Measurements from ENCODE around the gene GOLGA8G. TPM values are rescaled to one million over a fixed set of nuclear protein-coding genes. Genes with fewer than 3 reads are reported as not detected.
"Not testable (repeated sequence)": the region's sequence is repeated elsewhere in the genome, so short reads cannot be mapped to it uniquely, and the experiment has no call there.

The GOLGA8G gene, protein sequence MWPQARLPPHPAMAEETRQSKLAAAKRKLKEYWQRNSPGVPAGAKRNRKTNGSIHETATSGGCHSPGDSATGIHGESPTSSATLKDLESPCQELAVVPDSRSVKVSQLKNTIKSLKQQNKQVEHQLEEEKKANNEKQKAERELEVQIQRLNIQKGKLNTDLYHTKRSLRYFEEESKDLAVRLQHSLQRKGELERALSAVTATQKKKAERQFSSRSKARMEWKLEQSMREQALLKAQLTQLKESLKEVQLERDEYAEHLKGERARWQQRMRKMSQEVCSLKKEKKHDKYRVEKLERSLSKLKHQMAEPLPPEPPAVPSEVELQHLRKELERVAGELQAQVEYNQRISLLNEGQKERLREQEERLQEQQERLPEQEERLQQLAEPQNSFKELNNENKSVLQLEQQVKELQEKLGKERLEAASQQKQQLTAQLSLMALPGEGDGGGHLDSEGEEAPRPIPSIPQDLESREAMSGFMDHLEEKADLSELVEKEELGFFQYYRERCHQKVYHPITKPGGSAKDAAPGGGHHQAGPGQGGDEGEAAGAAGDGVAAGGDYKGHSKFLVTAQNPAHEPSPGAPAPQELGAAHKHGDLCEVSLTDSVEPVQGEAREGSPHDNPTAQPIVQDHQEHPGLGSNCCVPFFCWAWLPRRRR
- polyA plus RNA-seq (2012; ENCODE audit: insufficient read length, low read depth) = not detected

DNA sequence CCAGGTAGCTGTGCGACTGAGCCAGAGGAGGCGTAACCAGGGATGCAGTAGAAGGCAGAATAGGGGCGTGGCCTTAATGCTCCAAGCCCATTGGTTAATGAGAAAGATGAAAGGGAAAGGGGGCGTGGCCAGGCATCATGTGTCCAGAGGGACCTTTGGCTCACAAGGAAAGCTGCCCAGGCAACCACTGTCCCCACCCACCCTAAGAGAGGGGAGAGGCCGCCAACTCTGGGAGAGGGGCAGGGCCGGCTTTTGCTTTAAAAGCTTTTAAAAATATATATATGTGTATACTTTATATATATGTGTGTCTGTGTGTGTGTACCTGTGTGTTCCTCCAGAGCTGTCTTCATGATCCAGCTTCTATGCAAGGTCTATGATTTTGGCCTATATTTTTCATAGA lies at the start of gene GOLGA8G:
Gene GOLGA8G (minus strand): TSS at position 18 of the 400 bp plus-strand sequence. CDS start 62 bp downstream, outside the sequence.
- TF ChIP-seq, protein P1, sequence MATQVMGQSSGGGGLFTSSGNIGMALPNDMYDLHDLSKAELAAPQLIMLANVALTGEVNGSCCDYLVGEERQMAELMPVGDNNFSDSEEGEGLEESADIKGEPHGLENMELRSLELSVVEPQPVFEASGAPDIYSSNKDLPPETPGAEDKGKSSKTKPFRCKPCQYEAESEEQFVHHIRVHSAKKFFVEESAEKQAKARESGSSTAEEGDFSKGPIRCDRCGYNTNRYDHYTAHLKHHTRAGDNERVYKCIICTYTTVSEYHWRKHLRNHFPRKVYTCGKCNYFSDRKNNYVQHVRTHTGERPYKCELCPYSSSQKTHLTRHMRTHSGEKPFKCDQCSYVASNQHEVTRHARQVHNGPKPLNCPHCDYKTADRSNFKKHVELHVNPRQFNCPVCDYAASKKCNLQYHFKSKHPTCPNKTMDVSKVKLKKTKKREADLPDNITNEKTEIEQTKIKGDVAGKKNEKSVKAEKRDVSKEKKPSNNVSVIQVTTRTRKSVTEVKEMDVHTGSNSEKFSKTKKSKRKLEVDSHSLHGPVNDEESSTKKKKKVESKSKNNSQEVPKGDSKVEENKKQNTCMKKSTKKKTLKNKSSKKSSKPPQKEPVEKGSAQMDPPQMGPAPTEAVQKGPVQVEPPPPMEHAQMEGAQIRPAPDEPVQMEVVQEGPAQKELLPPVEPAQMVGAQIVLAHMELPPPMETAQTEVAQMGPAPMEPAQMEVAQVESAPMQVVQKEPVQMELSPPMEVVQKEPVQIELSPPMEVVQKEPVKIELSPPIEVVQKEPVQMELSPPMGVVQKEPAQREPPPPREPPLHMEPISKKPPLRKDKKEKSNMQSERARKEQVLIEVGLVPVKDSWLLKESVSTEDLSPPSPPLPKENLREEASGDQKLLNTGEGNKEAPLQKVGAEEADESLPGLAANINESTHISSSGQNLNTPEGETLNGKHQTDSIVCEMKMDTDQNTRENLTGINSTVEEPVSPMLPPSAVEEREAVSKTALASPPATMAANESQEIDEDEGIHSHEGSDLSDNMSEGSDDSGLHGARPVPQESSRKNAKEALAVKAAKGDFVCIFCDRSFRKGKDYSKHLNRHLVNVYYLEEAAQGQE (IDR thresholded peaks at IDR 0.05; ENCODE audit: insufficient read depth in 1 of 2, low read depth in 2 of 2, low read length in 2 of 2) = not testable (repeated sequence)
- TF ChIP-seq SIN3A (IDR thresholded peaks at IDR 0.05; ENCODE audit: borderline replicate concordance, insufficient read depth, low read length); POLR2AphosphoS5 (IDR thresholded peaks at IDR 0.05; ENCODE audit: low read depth, low read length): not testable (repeated sequence)

DNA sequence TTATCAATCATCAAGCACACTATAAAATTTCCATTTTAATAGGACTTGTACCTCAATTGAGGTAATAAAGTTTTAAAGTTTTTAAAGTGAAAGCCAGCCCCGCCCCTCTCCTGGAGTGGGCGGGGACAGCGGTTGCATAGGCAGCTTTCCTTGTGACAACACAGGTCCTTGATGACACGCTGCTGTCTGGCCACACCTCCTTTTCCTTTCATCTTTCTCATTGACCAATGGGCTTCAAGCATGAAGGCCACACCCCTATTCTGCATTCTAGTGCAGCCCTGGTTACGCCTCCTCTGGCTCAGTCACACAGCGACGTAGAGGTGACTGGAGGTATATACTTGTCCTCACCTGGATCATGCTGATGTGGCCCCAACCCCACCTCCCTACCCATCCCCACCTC lies 20.5 kb upstream of the GOLGA8G start, which contains the start of gene GOLGA6L25:
Gene GOLGA6L25 (plus strand): TSS at position 301 of the 400 bp plus-strand sequence. CDS start 61 bp downstream, at position 362.
- not testable (repeated sequence) for TF ChIP-seq TAF1 (IDR thresholded peaks at IDR 0.05; ENCODE audit: borderline replicate concordance, insufficient read depth, low read length); FOXP2 (optimal IDR thresholded peaks at IDR 0.05; ENCODE audit: borderline replicate concordance, extremely low read depth, extremely low read length, insufficient read depth); POLR2AphosphoS5 (IDR thresholded peaks at IDR 0.05; ENCODE audit: low read depth, low read length)
